GM12878 (cell line): Measurements from ENCODE around the gene PCSK1N. TPM values are rescaled to one million over a fixed set of nuclear protein-coding genes. Genes with fewer than 3 reads are reported as not detected.
"Not testable (repeated sequence)": the region's sequence is repeated elsewhere in the genome, so short reads cannot be mapped to it uniquely, and the experiment has no call there.

ENCODE experiments used
- ATAC-seq: fragments of 200-7000 bp; cut with Tn5 transposase; 3 replicates; pipeline ENCODE4 v1.9.1; 2020; ENCODE audit warnings: mild to moderate bottlenecking, moderate library complexity
- BruUV-seq: library from RNA; stranded (reverse); fragments of 400-500 nt; replicated peaks from 2 replicates; lab custom pipeline; 2021; lab: Mats Ljungman, UMichigan
- CTCF ChIA-PET: fragments of 300-600 bp; sonication (Branson Sonifier 250); formaldehyde crosslinking; extraction: SDS; loops from one replicate; lab custom pipeline; 2021; ENCODE audit warnings: inconsistent platforms; lab: Yijun Ruan, JAX
- POLR2A ChIA-PET: fragments of 350-600 bp; formaldehyde crosslinking; extraction: SDS; loops from one replicate; lab custom pipeline; 2021; ENCODE audit warnings: inconsistent platforms; lab: Charles Lee
- RAD21 ChIA-PET: fragments of 300-600 bp; sonication (Branson Sonifier 250); formaldehyde crosslinking; loops from one replicate; lab custom pipeline; 2023; ENCODE audit warnings: antibody characterized with exemption; ENCODE audit not compliant: unreplicated experiment; lab: Charles Lee
- SMC1A ChIA-PET: fragments of 300-600 bp; sonication (Branson Sonifier 250); formaldehyde crosslinking; loops from one replicate; lab custom pipeline; 2023; ENCODE audit not compliant: unreplicated experiment, uncharacterized antibody; lab: Charles Lee
- DNase-seq: peaks from one replicate; pipeline ENCODE4 v3.0.0-alpha.2; 2011; ENCODE audit warnings: low read depth, low spot score
- FAIRE-seq: peaks from 3 replicates; lab custom pipeline; 2011; peaks lifted over from hg19 to GRCh38; lab: Jason Lieb, UNC
- H2AFZ ChIP-seq: 2 replicates; pipeline ENCODE4 v1.6.0; 2011; ENCODE audit warnings: low read depth, low read length, control low read depth; ENCODE audit not compliant: control insufficient read depth
- H3K27ac ChIP-seq: 2 replicates; pipeline ENCODE4 v1.5.1; 2011; ENCODE audit warnings: control low read depth; ENCODE audit not compliant: control insufficient read depth, insufficient read depth
- H3K27me3 ChIP-seq, 2 experiments: replicated peaks in 1 of 2; 2 replicates each; pipeline versions ENCODE4 v1.6.0 to v1.6.1; 2011; ENCODE audit warnings: low read length in 1 of 2; ENCODE audit not compliant: control insufficient read depth in 2 of 2, insufficient read depth in 2 of 2
- H3K36me3 ChIP-seq, 2 experiments: 2 replicates each; pipeline ENCODE4 v1.5.1; 2011; ENCODE audit warnings: low read length in 1 of 2; ENCODE audit not compliant: control insufficient read depth in 2 of 2, insufficient read depth in 2 of 2
- H3K4me1 ChIP-seq: 2 replicates; pipeline ENCODE4 v1.6.1; 2011; ENCODE audit warnings: mild to moderate bottlenecking, low read length, moderate library complexity, mixed read lengths; ENCODE audit not compliant: control insufficient read depth, insufficient read depth
- H3K4me2 ChIP-seq: 2 replicates; pipeline ENCODE4 v1.6.0; 2011; ENCODE audit warnings: control low read depth; ENCODE audit not compliant: control insufficient read depth, insufficient read depth
- H3K4me3 ChIP-seq: fragments of 200-600 bp; sonication (generic); 2 replicates; pipeline ENCODE4 v1.5.1; 2016
- H3K79me2 ChIP-seq: 2 replicates; pipeline ENCODE4 v1.6.0; 2011; ENCODE audit warnings: low read length; ENCODE audit not compliant: control insufficient read depth, insufficient read depth
- H3K9ac ChIP-seq: 2 replicates; pipeline ENCODE4 v1.8.0; 2011; ENCODE audit warnings: low read length, control low read depth, mixed read lengths; ENCODE audit not compliant: control insufficient read depth, insufficient read depth
- H3K9me3 ChIP-seq: replicated peaks from 3 replicates; pipeline ENCODE4 v1.5.1; 2011; ENCODE audit warnings: mild to moderate bottlenecking, low read length; ENCODE audit not compliant: control insufficient read depth, insufficient read depth
- H4K20me1 ChIP-seq: 2 replicates; pipeline ENCODE4 v1.6.0; 2011; ENCODE audit not compliant: control insufficient read depth, insufficient read depth
- CREM ChIP-seq: IDR thresholded peaks from 2 replicates; pipeline ENCODE4 v1.6.1; 2014; ENCODE audit warnings: antibody characterized with exemption, low read depth
- E2F8 ChIP-seq: fragments of 450-650 bp; IDR thresholded peaks from 2 replicates; pipeline ENCODE4 v1.6.1; 2018; ENCODE audit warnings: mild to moderate bottlenecking, low read depth, moderate library complexity; ENCODE audit not compliant: partially characterized antibody
- IKZF1 ChIP-seq: fragments of 450-650 bp; conservative IDR thresholded peaks from 2 replicates; pipeline ENCODE4 v1.6.1; 2017; ENCODE audit warnings: antibody characterized with exemption, mild to moderate bottlenecking
- MAX ChIP-seq: IDR thresholded peaks from 2 replicates; pipeline ENCODE4 v1.6.1; 2012; ENCODE audit warnings: low read depth, low read length, improper control_type of control experiment
- WGBS: methylation state at CpG from one replicate; pipeline ENCODE4 v1.1.6; 2016; ENCODE audit warnings: low lambda C conversion rate; ENCODE audit not compliant: insufficient replicate concordance, insufficient coverage; ENCODE audit errors: missing lambda C conversion rate; 5-methylcytosine and 5-hydroxymethylcytosine counted together
- in situ Hi-C: fragments of 300-500 bp; cut with MboI; formaldehyde crosslinking; loops from 9 replicates; pipeline ENCODE4 v1.14.3; 2018; ENCODE audit warnings: mixed read lengths
- intact Hi-C: fragments of 100-400 bp; cut with micrococcal nuclease; formaldehyde crosslinking; loops from one replicate; pipeline ENCODE4 v1.14.2; 2022; ENCODE audit not compliant: unreplicated experiment
- polyA plus RNA-seq, 11 experiments: library from polyadenylated mRNA; depleted of rRNA in 4 of 11; unstranded in 6 of 11; stranded (reverse) in 5 of 11; fragments of >200 nt; fragmentation: Nextera tagmentation in 4 of 11; fragmentation: Illumina TruSeq in 1 of 11; extraction: Ambion mirVana in 4 of 11; extraction: Trizol in 1 of 11; gene quantifications; 1 replicate in 1 of 11; 2 replicates in 10 of 11; pipeline versions ENCODE4 v1.2.1 to v1.2.3, GENCODE V29; 2011 to 2016; ENCODE audit warnings: inconsistent platforms in 2 of 11, missing spikeins in 2 of 11, low read depth in 1 of 11
- total RNA-seq, 4 experiments: library from RNA; depleted of rRNA in 3 of 4; stranded (reverse); fragments of >200 nt in 3 of 4; fragmentation: Illumina TruSeq in 1 of 4; extraction: Trizol in 1 of 4; gene quantifications; 2 replicates each; pipeline versions ENCODE4 v1.2.1 to v1.2.3, GENCODE V29; 2013 to 2021

PCSK1N gene
- total and polyA plus RNA-seq, 10 of the 15 experiments (the other 5 are each of a cell fraction or from before 2014, with no cell fraction given), result 0.19 TPM; not detected in 9

GRCh38 chrX:48823053-48823452 is 12.4 kb downstream of the PCSK1N start:
- no peaks in the 10 kb centered on the region; the same call in 2 of the 3 replicates for H3K9me3 ChIP-seq
- intact Hi-C loops, result no loop called here
- POLR2A ChIA-PET, result no interaction called here
- SMC1A ChIA-PET, result no interaction called here
- H3K4me3 ChIP-seq, result no peak overlapping the region
- H3K27me3 ChIP-seq, result 0 out of 4 replicates have a peak, but pooled peaks cover 0 to 2% of the 10 kb centered on the region in 2 experiments
- H3K36me3 ChIP-seq, result no peaks in the 10 kb centered on the region
- ATAC-seq (no peak), FAIRE-seq (no peak), DNase-seq (no peak)
- H3K27ac ChIP-seq, result no peak overlapping the region
- BruUV-seq, result TSS peak; percentile 67
- CTCF ChIA-PET, result interaction anchor here (0.8 kb wide), 1 partner anchor 64 kb away, joined by 3 read pairs; no protein-coding TSS in a partner anchor
- in situ Hi-C loops, result loop anchor here (10.0 kb wide), 1 partner anchor 48 kb away; no protein-coding TSS in a partner anchor
- no peaks in the 10 kb centered on the region for H4K20me1 ChIP-seq
- no peak overlapping the region for H3K4me2 ChIP-seq
- RAD21 ChIA-PET, result no interaction called here
- no peak for TF ChIP-seq E2F8
- TF ChIP-seq CREM, result no peak
- TF ChIP-seq IKZF1, result no peak
- no peak for TF ChIP-seq MAX
- no peak overlapping the region for H3K9ac ChIP-seq
- no peaks in the 10 kb centered on the region for H3K4me1 ChIP-seq
- H2AFZ ChIP-seq, result no peak overlapping the region
- WGBS, result 67% methylated on average over 6 of the region's 6 CpGs
- no peaks in the 10 kb centered on the region for H3K79me2 ChIP-seq

- not testable (repeated sequence) for DNase-seq
Measured at GRCh38 chrX:48819394-48819793, 16.0 kb downstream of the PCSK1N start.

More at GRCh38 chrX:48819394-48819793, 16.0 kb downstream of the PCSK1N start:
- H3K9me3 ChIP-seq, H3K4me3 ChIP-seq, H4K20me1 ChIP-seq, BruUV-seq, POLR2A ChIA-PET, H3K9ac ChIP-seq, RAD21 ChIA-PET, H3K79me2 ChIP-seq, H3K36me3 ChIP-seq, H3K27ac ChIP-seq, H3K27me3 ChIP-seq, SMC1A ChIA-PET, ATAC-seq, H3K4me2 ChIP-seq, FAIRE-seq, H3K4me1 ChIP-seq, intact Hi-C loops, H2AFZ ChIP-seq, in situ Hi-C loops, CTCF ChIA-PET: not testable (repeated sequence)
- 74% methylated on average over 9 of the region's 9 CpGs for WGBS
